ENCODE results near the gene RPL41. TPM values are rescaled to one million over a fixed set of nuclear protein-coding genes. Genes with fewer than 3 reads are reported as not detected.

RPL41 gene
- total RNA-seq, 1 donor from 2014 or later = 3,580 TPM

GRCh38 chr12:56121204-56121870 is 4.9 kb downstream of the RPL41 start:
- Mint-ChIP-seq H3K4me3 (ENCODE audit: unreplicated experiment) (no peak overlapping the region), H3K36me3 (ENCODE audit: unreplicated experiment) (peaks cover 21% of the 10 kb centered on the region), H3K4me1 (ENCODE audit: unreplicated experiment) (peaks cover 33% of the 10 kb centered on the region), H3K27ac (ENCODE audit: unreplicated experiment) (peak overlapping the region; percentile 9), H3K27me3 (ENCODE audit: unreplicated experiment) (no peaks in the 10 kb centered on the region), H3K9me3 (ENCODE audit: unreplicated experiment) (no peaks in the 10 kb centered on the region)
- DNase-seq (ENCODE audit: extremely low spot score, unreplicated experiment) = no peak
- TF ChIP-seq CTCF (IDR thresholded peaks at IDR 0.05) = no peak

DNA sequence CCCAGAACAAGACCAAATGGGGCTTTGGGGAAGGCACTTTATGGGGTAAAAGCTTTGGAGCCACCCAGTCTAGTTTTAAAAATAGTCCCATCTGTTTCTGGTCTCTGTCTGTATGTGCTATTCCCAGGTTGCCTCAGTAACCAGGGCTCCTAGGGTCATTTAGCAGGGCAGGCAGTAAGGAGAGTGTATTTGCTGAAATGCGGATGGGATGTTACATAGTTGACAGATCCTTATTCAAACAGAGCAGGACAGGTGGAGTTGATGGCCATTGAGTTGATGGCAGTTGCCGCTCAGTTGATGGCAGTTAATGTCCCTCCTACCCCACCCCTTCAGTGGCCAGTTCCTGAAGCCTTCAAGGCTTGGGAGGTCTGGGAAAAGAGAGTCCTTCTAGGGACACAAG is 6.2 kb downstream of the RPL41 start:
- TF ChIP-seq CTCF (IDR thresholded peaks at IDR 0.05) = no peak
- Mint-ChIP-seq H3K4me1 (ENCODE audit: unreplicated experiment) (peaks cover 38% of the 10 kb centered on the region), H3K9me3 (ENCODE audit: unreplicated experiment) (no peaks in the 10 kb centered on the region), H3K27ac (ENCODE audit: unreplicated experiment) (no peak overlapping the region), H3K36me3 (ENCODE audit: unreplicated experiment) (peaks cover 12% of the 10 kb centered on the region), H3K27me3 (ENCODE audit: unreplicated experiment) (no peaks in the 10 kb centered on the region), H3K4me3 (ENCODE audit: unreplicated experiment) (no peak overlapping the region)
- no peak for DNase-seq (ENCODE audit: extremely low spot score, unreplicated experiment)

DNA sequence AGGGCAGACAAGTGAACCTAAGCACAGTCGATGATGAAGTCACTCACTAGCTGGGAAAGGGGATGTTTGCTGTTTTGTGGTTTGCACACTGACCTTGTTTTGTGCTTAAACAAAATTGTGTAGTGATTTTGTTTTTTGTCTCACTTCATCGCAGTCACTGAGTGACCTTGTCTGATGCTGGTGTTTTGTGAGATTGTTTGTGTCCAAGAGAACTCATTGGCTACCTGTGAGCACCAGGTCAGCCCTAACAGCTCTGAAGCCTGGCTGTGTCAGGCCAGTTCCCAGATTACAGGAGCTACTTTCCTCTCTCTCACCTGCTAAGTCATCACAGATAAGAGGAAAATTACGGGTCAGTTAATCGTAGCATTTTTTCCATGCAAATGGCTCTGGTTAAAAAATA is 7.7 kb downstream of the RPL41 start:
- Mint-ChIP-seq H3K4me3 (ENCODE audit: unreplicated experiment) (no peak overlapping the region), H3K4me1 (ENCODE audit: unreplicated experiment) (peaks cover 29% of the 10 kb centered on the region), H3K36me3 (ENCODE audit: unreplicated experiment) (peaks cover 9% of the 10 kb centered on the region), H3K9me3 (ENCODE audit: unreplicated experiment) (no peaks in the 10 kb centered on the region), H3K27me3 (ENCODE audit: unreplicated experiment) (no peaks in the 10 kb centered on the region), H3K27ac (ENCODE audit: unreplicated experiment) (peak overlapping the region; percentile 21)
- DNase-seq (ENCODE audit: extremely low spot score, unreplicated experiment) = no peak
- no peak for TF ChIP-seq CTCF (IDR thresholded peaks at IDR 0.05)

GRCh38 chr12:56126732-56127239 is 10.4 kb downstream of the RPL41 start:
- Mint-ChIP-seq H3K4me1 (ENCODE audit: unreplicated experiment) (peaks cover 36% of the 10 kb centered on the region), H3K36me3 (ENCODE audit: unreplicated experiment) (peaks cover 8% of the 10 kb centered on the region), H3K4me3 (ENCODE audit: unreplicated experiment) (peak overlapping the region; percentile 98), H3K9me3 (ENCODE audit: unreplicated experiment) (no peaks in the 10 kb centered on the region), H3K27me3 (ENCODE audit: unreplicated experiment) (no peaks in the 10 kb centered on the region), H3K27ac (ENCODE audit: unreplicated experiment) (peak overlapping the region; percentile 90)
- no peak for TF ChIP-seq CTCF (IDR thresholded peaks at IDR 0.05)
- DNase-seq (ENCODE audit: extremely low spot score, unreplicated experiment) = no peak

GRCh38 chr12:56127485-56127887 is 11.1 kb downstream of the RPL41 start:
- Mint-ChIP-seq H3K4me3 (ENCODE audit: unreplicated experiment) (peak overlapping the region; percentile 98), H3K36me3 (ENCODE audit: unreplicated experiment) (peaks cover 15% of the 10 kb centered on the region), H3K9me3 (ENCODE audit: unreplicated experiment) (no peaks in the 10 kb centered on the region), H3K27me3 (ENCODE audit: unreplicated experiment) (no peaks in the 10 kb centered on the region), H3K27ac (ENCODE audit: unreplicated experiment) (peak overlapping the region; percentile 90), H3K4me1 (ENCODE audit: unreplicated experiment) (peaks cover 36% of the 10 kb centered on the region)
- DNase-seq (ENCODE audit: extremely low spot score, unreplicated experiment) = no peak
- no peak for TF ChIP-seq CTCF (IDR thresholded peaks at IDR 0.05)

Measured in osteocyte (in vitro differentiated cells).